Measurements from ENCODE around the gene OR6X1.
"Not testable (repeated sequence)": the region's sequence is repeated elsewhere in the genome, so short reads cannot be mapped to it uniquely, and the experiment has no call there.

The OR6X1 gene

DNA sequence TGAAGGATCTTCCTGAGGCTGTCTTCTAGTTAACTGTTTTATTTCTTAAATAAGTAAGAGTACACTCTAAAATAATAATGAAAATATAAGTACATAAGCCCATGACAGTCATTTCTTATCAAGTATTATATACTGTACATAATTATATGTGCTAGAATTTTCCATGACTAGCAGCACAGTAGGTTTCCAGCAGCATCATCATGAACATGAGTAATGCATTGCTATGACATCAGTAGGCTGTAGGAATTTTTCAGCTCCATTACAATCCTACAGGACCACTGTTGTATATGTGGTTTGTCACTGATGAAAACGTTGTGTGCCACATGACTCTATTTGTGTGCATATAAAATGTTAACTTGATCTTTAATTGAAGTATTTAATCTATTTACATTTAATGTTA lies 34.9 kb downstream of the OR6X1 start:
- no peak overlapping the region for H3K4me2 ChIP-seq (ENCODE audit: low read depth, low read length, poor library complexity, severe bottlenecking)
- no peaks in the 10 kb centered on the region for H3F3A ChIP-seq (ENCODE audit: low read depth)
- no peaks in the 10 kb centered on the region for H3K27me3 ChIP-seq (ENCODE audit: insufficient read depth, low read length, poor library complexity, severe bottlenecking)
- no peaks in the 10 kb centered on the region for H3K9me3 ChIP-seq (ENCODE audit: insufficient read depth, low read depth, low read length)
- no peaks in the 10 kb centered on the region for H3K79me2 ChIP-seq (ENCODE audit: insufficient read depth, low read length)
- TF ChIP-seq, protein P1, sequence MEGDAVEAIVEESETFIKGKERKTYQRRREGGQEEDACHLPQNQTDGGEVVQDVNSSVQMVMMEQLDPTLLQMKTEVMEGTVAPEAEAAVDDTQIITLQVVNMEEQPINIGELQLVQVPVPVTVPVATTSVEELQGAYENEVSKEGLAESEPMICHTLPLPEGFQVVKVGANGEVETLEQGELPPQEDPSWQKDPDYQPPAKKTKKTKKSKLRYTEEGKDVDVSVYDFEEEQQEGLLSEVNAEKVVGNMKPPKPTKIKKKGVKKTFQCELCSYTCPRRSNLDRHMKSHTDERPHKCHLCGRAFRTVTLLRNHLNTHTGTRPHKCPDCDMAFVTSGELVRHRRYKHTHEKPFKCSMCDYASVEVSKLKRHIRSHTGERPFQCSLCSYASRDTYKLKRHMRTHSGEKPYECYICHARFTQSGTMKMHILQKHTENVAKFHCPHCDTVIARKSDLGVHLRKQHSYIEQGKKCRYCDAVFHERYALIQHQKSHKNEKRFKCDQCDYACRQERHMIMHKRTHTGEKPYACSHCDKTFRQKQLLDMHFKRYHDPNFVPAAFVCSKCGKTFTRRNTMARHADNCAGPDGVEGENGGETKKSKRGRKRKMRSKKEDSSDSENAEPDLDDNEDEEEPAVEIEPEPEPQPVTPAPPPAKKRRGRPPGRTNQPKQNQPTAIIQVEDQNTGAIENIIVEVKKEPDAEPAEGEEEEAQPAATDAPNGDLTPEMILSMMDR (conservative IDR thresholded peaks at IDR 0.05; ENCODE audit: low read length), result no peak
- TF ChIP-seq EZH2phosphoT487 (IDR thresholded peaks at IDR 0.05; ENCODE audit: borderline replicate concordance), result no peak
- no peaks in the 10 kb centered on the region for H3K4me1 ChIP-seq (ENCODE audit: insufficient read depth, low read length, poor library complexity, severe bottlenecking)
- H3K9ac ChIP-seq (ENCODE audit: low read depth, low read length, poor library complexity, severe bottlenecking), result no peak overlapping the region
- no peaks in the 10 kb centered on the region for H4K20me1 ChIP-seq (ENCODE audit: insufficient read depth, low read length, poor library complexity, severe bottlenecking)
- no peaks in the 10 kb centered on the region for H3K9me2 ChIP-seq (replicated peaks; ENCODE audit: low read depth, low read length)
- peaks cover 2% of the 10 kb centered on the region; the same call in 1 of the 2 replicates for H3K36me3 ChIP-seq (ENCODE audit: insufficient read depth, low read length)
- H2AFZ ChIP-seq (ENCODE audit: low read length), result no peak overlapping the region
- H3K4me3 ChIP-seq (ENCODE audit: low read length, poor library complexity, severe bottlenecking), result no peak overlapping the region

DNA sequence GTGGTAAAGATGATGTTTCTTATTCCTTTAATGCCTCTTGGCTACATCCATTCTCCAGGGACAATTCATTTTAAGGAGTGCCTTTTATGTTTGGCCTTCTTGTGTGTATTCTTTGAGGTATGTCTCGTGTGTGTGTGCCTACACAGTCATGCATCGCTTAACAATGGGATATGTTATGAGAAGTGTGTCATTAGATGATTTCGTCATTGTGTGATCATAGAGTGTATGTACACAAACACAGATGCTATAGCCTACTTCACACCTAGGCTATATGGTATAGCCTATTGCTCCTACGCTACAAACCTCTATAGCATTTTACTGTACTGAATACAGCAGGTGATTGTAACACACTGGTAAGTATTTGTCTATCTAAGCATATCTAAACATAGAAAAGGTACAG lies 35.8 kb downstream of the OR6X1 start:
- Histone ChIP-seq H3K79me2 (ENCODE audit: insufficient read depth, low read length) (no peaks in the 10 kb centered on the region), H2AFZ (ENCODE audit: low read length) (no peak overlapping the region)

DNA sequence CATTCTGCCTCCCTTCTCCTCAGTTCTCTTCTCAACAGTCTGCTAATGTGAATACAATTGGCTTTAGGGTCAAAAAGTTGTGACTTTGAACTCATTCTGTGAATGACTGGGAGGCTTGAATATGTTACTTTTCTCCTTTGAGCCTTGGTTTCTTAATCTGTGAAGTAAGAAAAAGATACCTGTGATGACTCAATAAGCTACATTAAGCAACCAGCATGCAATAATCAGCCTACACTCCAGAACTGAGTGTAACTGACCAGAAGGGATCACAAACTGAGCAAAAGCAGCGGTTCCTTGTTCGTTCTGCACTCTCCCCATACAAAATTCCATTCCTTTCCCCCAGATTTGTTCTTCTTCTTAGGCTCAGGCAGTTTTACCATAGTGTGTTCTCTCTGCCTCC lies 36.3 kb downstream of the OR6X1 start:
- Histone ChIP-seq H3K4me3 (ENCODE audit: low read length, poor library complexity, severe bottlenecking) (no peak overlapping the region), H3K4me1 (ENCODE audit: insufficient read depth, low read length, poor library complexity, severe bottlenecking) (no peaks in the 10 kb centered on the region), H3K79me2 (ENCODE audit: insufficient read depth, low read length) (no peaks in the 10 kb centered on the region), H3K27me3 (ENCODE audit: insufficient read depth, low read length, poor library complexity, severe bottlenecking) (no peaks in the 10 kb centered on the region), H3K9me3 (ENCODE audit: insufficient read depth, low read depth, low read length) (no peaks in the 10 kb centered on the region), H2AFZ (ENCODE audit: low read length) (no peak overlapping the region), H3K36me3 (ENCODE audit: insufficient read depth, low read length) (no peaks in the 10 kb centered on the region), H3K9me2 (replicated peaks; ENCODE audit: low read depth, low read length) (no peaks in the 10 kb centered on the region), H4K20me1 (ENCODE audit: insufficient read depth, low read length, poor library complexity, severe bottlenecking) (no peaks in the 10 kb centered on the region), H3F3A (ENCODE audit: low read depth) (no peaks in the 10 kb centered on the region), H3K4me2 (ENCODE audit: low read depth, low read length, poor library complexity, severe bottlenecking) (no peak overlapping the region), H3K9ac (ENCODE audit: low read depth, low read length, poor library complexity, severe bottlenecking) (no peak overlapping the region)
- no peak for TF ChIP-seq EZH2phosphoT487 (IDR thresholded peaks at IDR 0.05; ENCODE audit: borderline replicate concordance)
- TF ChIP-seq, protein P1 (conservative IDR thresholded peaks at IDR 0.05; ENCODE audit: low read length), result no peak

More for the DNA sequence above, 35.8 kb downstream of the OR6X1 start:
- TF ChIP-seq, protein P1 (conservative IDR thresholded peaks at IDR 0.05; ENCODE audit: low read length), result no peak
- no peak for TF ChIP-seq EZH2phosphoT487 (IDR thresholded peaks at IDR 0.05; ENCODE audit: borderline replicate concordance)
- no peaks in the 10 kb centered on the region for H3K27me3 ChIP-seq (ENCODE audit: insufficient read depth, low read length, poor library complexity, severe bottlenecking)
- no peaks in the 10 kb centered on the region for H3K4me1 ChIP-seq (ENCODE audit: insufficient read depth, low read length, poor library complexity, severe bottlenecking)
- H3K4me3 ChIP-seq (ENCODE audit: low read length, poor library complexity, severe bottlenecking), result no peak overlapping the region
- H3K9me3 ChIP-seq (ENCODE audit: insufficient read depth, low read depth, low read length), result no peaks in the 10 kb centered on the region
- H3F3A ChIP-seq (ENCODE audit: low read depth), result no peaks in the 10 kb centered on the region
- H4K20me1 ChIP-seq (ENCODE audit: insufficient read depth, low read length, poor library complexity, severe bottlenecking), result no peaks in the 10 kb centered on the region
- H3K9me2 ChIP-seq (replicated peaks; ENCODE audit: low read depth, low read length), result no peaks in the 10 kb centered on the region
- H3K4me2 ChIP-seq (ENCODE audit: low read depth, low read length, poor library complexity, severe bottlenecking), result no peak overlapping the region
- no peak overlapping the region for H3K9ac ChIP-seq (ENCODE audit: low read depth, low read length, poor library complexity, severe bottlenecking)
- no peaks in the 10 kb centered on the region for H3K36me3 ChIP-seq (ENCODE audit: insufficient read depth, low read length)

DNA sequence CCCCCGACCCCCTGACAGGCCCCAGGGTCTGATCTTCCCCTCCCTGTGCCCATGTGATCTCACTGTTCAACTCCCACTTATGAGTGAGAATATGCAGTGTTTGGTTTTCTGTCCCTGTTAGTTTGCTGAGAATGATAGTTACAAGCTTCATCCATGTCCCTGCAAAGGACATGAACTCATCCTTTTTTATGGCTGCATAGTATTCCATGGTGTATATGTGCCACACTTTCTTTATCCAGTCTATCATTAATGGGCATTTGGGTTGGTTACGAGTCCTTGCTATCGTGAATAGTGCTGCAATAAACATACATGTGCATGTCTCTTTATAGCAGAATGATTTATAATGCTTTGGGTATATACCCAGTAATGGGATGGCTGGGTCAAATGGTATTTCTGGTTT lies 41.7 kb downstream of the OR6X1 start:
- not testable (repeated sequence) for H3K9me2 ChIP-seq (replicated peaks; ENCODE audit: low read depth, low read length); H3K79me2 ChIP-seq (ENCODE audit: insufficient read depth, low read length); H3K4me2 ChIP-seq (ENCODE audit: low read depth, low read length, poor library complexity, severe bottlenecking); H3K9ac ChIP-seq (ENCODE audit: low read depth, low read length, poor library complexity, severe bottlenecking); H4K20me1 ChIP-seq (ENCODE audit: insufficient read depth, low read length, poor library complexity, severe bottlenecking); H3F3A ChIP-seq (ENCODE audit: low read depth); H3K4me3 ChIP-seq (ENCODE audit: low read length, poor library complexity, severe bottlenecking); H3K9me3 ChIP-seq (ENCODE audit: insufficient read depth, low read depth, low read length); H3K36me3 ChIP-seq (ENCODE audit: insufficient read depth, low read length); H3K27me3 ChIP-seq (ENCODE audit: insufficient read depth, low read length, poor library complexity, severe bottlenecking); H3K4me1 ChIP-seq (ENCODE audit: insufficient read depth, low read length, poor library complexity, severe bottlenecking); H2AFZ ChIP-seq (ENCODE audit: low read length)
